Nucleus accumbens (tissue), 56 donors: ENCODE measurements around the gene SNX22.
A peak's percentile ranks its signal among the peaks of the same experiment; 100 is the strongest.

Experiments used
- DNase-seq, 56 donors: peaks; one replicate each; lab custom pipeline; 2025; lab: John Stamatoyannopoulos, UW

SNX22 gene

GRCh38 chr15:64133623-64134344 lies 17.7 kb upstream of the SNX22 start:
- no peak for DNase-seq

- peak in 45 of 56 donors; percentile 31 to 85 (median 73) for DNase-seq
Measured at GRCh38 chr15:64134345-64134829, 17.1 kb upstream of the SNX22 start.

GRCh38 chr15:64136347-64136746 lies 15.2 kb upstream of the SNX22 start:
- no peak for DNase-seq

- DNase-seq: peak in 33 of 56 donors; percentile 20 to 69 (median 45)
Measured at GRCh38 chr15:64137226-64137833, 14.2 kb upstream of the SNX22 start.

- DNase-seq: no peak
Measured at GRCh38 chr15:64138331-64138941, 13.1 kb upstream of the SNX22 start.

GRCh38 chr15:64141798-64142512 lies 9.6 kb upstream of the SNX22 start:
- peak in 16 of 56 donors; percentile 12 to 54 (median 22) for DNase-seq

- DNase-seq: no peak
Measured at GRCh38 chr15:64143276-64143675, 8.3 kb upstream of the SNX22 start.

GRCh38 chr15:64144192-64144564 lies 7.4 kb upstream of the SNX22 start:
- DNase-seq: no peak

- peak in 29 of 56 donors; percentile 20 to 80 (median 40) for DNase-seq
Measured at GRCh38 chr15:64144565-64145281, 6.8 kb upstream of the SNX22 start.

- peak in 4 of 56 donors; percentile 16 to 33 (median 23) for DNase-seq
Measured at GRCh38 chr15:64146041-64146440, 5.5 kb upstream of the SNX22 start.

GRCh38 chr15:64146520-64146884 lies 5.0 kb upstream of the SNX22 start:
- no peak for DNase-seq

GRCh38 chr15:64146885-64147681 lies 4.4 kb upstream of the SNX22 start:
- DNase-seq: peak in 26 of 56 donors; percentile 15 to 67 (median 54)

- no peak for DNase-seq
Measured at GRCh38 chr15:64148168-64148567, 3.4 kb upstream of the SNX22 start.

- DNase-seq: no peak
Measured at GRCh38 chr15:64148581-64148980, 3.0 kb upstream of the SNX22 start.

GRCh38 chr15:64149424-64149823 lies 2.1 kb upstream of the SNX22 start:
- peak in 5 of 56 donors; percentile 10 to 41 (median 27) for DNase-seq

GRCh38 chr15:64149893-64150578 lies 1.5 kb upstream of the SNX22 start:
- peak in 5 of 56 donors; percentile 16 to 44 (median 32) for DNase-seq

- DNase-seq: peak in 4 of 56 donors; percentile 27 to 54 (median 40)
Measured at GRCh38 chr15:64152507-64153387, 1.2 kb downstream of the SNX22 start.
